Measurements from ENCODE around the gene ERBB4.

ERBB4 gene

DNA sequence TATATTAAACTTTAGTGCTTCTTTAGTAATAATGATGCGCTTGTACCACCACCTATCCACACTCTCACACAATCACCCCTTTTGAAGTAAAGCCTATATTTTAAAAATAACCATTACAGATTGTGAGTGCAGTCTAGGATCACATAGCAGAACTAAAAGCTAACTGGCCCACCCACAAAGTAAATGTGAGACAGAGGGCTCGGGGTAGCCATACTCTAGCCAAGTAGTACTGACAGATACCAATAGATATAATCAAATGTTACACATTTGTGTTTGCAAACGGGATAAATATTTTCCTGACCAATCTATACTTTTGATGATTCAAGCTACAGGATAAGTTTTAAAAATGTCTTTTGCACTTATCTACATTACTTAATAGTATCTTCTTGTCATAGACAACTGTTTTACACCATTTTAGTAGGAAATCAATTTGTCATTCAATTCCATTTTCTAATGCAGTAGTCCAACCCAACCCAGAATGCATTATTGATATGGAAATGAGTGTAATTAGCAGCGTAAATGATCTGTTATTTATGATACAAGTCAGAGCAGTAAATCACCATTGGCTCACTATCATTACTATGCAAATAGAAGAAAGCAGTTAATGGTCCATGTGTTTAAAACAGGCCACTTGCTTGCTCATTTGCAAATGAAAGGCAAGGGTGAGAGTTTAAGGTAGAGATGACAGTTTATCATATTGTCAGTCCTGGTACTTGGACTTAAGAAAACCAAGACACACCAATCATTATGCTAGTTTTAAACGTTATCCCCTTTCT, 111.8 kb downstream of the ERBB4 start:
- DNase-seq: no peak

DNA sequence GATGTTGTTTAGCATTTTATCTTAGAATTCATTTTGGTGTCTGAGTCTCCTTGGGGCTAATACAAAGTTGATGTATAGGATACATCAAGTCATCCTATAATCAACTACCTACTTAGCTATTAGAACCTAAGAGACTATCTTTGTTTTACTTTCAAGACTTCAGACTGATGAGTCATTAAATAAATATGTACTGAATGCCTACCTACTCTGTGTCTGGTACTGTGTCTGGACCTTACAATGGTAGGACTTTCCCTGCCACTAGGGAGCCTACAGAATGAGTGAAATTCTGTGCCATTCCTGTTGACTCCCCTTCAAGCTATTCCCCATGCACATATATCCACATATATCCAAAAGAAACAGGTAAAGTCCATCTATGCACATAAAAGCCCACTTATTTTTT, 114.5 kb downstream of the ERBB4 start:
- no peak for DNase-seq

DNA sequence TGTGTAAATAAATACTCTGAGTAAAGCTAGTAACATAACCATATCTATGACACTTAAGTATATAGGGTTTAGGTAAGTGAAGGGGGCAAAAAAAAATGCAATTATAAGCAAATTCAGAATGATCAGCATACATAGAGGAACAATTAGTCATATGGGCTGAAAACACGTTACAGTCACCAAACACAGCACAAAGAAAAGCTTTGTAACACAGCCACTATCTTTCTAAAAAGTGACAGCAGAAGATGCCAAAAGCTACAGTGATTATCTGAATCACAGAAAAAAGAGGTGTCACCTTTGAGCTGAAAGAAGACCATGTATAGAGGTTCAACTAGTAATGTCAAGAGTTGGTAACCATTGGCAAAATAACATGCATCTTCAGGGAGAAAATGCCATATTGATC, 115.5 kb downstream of the ERBB4 start:
- DNase-seq: no peak

DNA sequence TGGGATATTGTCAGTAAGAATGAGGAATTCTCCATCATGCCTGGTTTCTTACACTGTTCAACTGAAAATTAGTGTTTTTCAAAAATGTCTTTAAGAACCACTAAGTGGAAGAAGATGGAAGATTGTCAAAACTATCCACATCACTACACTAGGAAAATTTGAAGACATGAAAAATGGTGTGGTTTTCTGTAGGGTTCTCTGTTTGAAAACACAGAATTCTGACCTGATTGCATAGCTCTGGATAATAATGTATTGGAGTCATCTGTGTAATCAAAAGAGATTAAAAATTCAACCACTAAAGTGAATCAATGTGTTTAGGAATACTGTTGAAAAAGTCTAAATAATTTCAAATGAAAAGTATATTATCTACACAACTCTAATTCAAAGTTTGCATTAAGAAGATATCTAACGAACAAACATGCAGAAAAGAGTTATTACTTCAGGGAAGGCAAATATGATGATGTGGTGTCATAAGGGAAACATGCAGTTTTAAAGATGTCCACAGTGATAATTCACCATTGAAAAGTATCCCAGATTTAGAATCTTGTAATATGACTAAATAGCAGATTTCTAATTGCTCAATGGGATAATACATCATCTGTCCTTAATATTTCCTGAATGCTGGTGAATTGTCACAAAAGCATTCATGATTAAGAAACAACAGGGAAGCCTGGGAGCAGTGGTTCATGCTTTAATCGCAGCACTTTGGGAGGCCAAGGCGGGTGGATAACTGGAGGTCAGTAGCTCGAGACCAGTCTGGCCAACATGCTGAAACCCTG, 116.9 kb downstream of the ERBB4 start:
- no peak for DNase-seq

DNA sequence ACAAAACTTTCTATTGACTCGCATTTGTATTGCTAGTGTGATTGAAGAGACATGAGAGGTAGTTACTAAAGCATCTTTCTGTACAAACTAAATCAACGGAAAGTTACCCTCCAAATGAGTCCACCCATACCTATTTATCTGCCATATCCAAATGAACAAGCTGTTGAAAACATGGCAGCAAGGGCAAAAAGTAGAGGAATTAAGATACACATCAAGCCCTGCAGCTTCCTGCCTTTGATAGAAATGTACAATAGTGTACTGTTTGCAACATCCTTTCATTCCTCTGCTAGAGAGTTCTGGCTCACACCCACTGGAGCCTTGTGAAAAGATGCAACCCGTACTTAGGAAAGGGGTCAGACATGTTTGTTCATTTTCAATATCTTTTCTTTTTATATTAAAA, 122.5 kb downstream of the ERBB4 start:
- no peak for DNase-seq

DNA sequence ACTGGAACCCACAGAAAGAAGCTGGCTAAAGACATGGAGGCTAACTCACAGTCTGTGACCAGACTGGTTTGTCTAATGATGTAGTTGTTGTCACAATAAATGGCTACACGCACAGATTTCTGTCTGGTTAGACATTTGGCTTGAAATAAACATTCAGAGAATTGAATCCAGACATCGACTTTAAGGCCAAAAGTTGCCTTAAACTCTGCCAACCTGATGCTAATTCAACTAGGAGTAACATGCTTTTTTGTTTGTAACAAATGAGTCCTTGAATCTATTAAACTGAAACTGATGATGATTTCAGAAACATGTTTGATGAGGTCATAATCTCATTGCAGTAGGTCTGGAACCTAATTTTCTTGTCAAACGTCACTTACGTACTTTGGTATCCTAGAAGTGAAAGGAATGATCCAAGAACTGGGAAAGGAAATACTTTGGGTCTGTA, 123.8 kb downstream of the ERBB4 start:
- DNase-seq: no peak

DNA sequence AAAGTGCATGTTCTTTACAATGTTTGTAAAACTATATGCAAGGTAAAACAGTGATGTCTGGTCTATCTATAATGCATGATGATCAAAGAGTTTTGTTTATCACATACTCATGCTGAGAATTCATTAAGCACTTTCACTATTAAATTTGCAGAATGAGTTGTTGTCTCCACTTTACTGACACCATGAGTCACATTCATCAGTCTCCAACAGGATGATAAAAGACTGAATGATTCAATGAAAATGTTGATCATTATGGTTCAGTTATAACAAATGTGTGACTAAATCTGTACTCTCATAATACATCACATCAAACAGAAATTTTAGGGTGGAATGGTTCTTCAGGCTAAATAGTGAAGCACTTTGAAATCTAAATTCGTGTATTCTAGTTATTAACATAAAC, 129.0 kb downstream of the ERBB4 start:
- no peak for DNase-seq

DNA sequence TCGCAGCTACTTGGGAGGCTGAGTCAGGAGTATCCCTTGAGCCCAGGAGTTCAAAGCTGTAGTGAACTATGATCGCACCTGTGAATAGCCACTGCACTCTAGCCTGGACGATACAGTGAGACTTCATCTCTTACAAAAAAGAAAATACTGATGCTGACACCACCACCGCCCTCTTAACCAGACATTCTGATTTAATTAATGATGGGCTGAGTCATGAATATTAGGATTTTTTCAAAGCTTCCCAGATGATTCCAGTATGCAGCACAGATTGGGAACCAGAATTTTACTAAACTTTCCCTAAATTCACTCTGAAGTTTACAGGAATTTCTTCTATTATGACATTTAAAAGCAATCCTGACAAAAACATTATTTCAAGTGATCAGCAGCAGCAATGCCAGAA, 130.1 kb downstream of the ERBB4 start:
- no peak for DNase-seq

DNA sequence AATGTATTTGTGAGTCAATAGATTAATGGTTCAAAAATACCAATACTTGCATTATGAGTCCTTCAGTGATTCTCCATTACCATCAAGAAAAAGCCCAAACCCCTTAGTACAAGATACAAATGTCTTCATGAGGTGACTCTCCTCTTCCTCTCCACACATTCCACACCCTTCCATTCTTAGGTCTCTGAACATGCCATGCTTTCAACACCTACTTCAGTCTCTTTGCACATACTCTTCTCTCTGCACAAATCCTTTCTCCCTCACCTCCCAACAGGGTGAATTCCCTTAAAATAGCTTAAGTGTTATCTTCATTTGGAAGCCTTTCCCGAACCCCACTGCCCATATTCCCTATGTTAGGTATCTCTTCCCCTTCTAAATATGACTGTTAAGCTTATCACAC, 131.9 kb downstream of the ERBB4 start:
- DNase-seq: no peak

DNA sequence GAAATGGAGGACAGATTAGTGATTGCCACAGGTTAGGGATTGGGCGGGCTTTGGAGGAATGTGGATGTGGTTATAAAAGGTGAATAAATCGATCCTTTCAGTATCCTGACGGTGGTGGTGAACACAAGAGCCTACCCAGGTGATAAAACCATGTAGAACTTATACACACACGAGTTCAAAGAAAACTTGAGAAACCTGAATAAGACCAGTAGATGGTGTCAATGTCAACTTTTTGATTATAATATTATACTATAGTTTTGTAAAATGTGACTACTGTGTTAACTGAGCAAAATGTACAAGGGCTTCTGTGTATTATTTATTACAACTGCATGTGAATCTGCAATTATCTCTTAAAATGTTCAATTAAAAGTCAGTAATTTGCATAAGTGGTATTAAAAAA, 136.3 kb downstream of the ERBB4 start:
- no peak for DNase-seq

DNA sequence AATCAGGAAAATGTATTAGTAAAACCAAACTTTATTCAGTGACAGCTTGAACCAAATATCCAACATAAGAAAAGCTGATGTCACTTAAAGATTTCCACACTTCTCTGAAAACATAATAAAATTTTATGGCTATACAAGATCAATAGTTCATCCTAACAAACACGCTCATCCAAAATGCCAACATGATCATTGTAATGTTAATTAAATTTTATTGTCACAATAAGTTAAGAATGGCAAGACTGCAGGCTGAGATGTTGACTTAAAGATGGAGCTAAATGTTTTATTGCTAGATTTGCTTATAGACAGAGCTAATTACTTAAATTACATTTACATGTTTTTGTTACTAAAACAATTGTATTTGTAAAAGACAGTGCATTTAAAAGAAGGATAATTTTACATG, 140.3 kb downstream of the ERBB4 start:
- no peak for DNase-seq

DNA sequence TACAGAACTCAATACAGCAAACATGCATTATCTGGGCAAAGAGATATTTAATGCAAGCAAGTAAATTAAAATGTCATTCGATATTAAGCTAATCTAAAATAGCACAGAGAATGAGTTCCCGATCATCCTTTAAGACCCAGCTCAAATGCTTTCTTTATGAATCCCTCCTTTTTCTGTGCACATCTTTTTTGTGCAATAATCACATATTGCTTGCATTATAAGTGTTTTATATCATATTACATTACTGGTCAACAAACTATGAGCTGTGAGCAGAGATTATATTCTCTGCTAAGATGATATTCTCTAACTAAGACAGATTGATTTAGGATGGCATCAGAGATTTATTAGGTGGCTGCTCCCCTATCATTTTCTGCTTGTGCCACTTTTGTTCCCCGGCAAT, 146.1 kb downstream of the ERBB4 start:
- DNase-seq: no peak

DNA sequence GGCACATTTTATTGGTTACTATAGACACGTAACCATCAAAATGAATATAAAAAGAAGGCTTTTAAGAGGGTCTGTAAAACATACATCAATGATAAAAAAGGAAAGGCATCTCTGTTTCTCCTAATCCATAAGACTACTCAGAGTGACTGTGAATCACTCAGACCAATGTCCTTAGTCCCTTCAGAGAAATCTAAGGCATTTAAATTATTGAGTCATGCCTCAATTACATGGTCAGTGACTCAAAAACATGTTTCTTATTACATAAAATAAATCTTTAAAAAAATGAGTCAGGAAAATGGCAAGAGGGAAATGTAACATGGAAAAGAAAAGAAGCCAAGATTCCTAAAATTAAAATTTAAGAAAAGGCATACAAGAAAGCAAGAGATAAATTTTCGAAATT, 146.6 kb downstream of the ERBB4 start:
- no peak for DNase-seq

DNA sequence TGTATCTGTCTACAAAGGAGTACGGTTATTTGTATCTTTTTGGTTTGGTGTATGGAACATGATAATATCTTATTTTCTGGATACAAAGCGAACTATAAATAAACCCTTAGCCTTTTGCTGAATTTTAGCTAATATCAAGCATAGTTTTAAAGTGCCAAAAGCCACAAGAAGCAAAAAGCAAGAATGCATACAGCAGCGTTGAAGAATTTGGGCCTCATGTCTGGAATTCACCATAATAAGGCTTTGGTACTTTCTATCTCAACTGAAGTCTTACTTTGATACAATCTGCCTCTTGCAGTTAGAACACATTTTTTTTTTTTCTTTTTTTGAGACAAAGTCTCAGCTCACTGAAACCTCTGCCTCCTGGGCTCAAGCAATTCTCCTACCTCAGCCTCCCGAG, 151.5 kb downstream of the ERBB4 start:
- DNase-seq: no peak

DNA sequence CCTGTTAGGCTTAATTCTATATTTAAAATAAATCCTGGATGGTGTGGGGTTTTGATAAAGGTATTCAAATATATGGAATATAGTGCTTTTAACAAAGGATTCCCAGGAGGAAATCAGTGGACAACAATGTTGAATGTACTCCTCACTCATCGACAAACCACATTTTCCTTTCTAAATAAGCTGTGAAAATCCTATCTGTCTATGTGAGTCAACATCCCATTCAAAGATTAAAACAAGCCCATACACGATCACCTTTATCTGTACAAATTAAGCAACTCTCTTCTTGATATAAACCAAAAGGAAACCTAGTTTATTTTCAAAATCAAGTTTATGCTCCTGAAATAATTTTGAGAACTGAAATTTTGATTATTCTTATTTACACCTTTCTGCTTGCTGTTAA, 153.4 kb downstream of the ERBB4 start:
- no peak for DNase-seq

DNA sequence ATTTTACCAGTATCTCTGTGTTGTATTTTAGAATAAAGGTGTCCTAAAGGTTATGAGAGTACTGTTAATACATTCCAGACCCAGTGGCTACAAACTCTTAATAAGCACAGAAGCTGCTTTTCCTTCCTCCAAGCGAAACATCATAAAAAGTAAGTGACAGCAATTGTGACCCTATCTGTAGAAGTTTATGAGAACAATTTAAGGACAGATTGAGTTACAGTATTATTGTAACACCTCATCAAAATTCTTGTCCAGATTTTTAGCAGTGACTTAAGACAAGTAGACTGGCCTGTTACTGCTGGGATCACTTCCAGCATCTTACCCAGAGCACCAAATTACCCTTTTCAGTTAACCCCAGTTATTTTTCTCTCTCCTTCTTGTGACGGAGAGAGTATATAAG, 154.6 kb downstream of the ERBB4 start:
- no peak for DNase-seq

DNA sequence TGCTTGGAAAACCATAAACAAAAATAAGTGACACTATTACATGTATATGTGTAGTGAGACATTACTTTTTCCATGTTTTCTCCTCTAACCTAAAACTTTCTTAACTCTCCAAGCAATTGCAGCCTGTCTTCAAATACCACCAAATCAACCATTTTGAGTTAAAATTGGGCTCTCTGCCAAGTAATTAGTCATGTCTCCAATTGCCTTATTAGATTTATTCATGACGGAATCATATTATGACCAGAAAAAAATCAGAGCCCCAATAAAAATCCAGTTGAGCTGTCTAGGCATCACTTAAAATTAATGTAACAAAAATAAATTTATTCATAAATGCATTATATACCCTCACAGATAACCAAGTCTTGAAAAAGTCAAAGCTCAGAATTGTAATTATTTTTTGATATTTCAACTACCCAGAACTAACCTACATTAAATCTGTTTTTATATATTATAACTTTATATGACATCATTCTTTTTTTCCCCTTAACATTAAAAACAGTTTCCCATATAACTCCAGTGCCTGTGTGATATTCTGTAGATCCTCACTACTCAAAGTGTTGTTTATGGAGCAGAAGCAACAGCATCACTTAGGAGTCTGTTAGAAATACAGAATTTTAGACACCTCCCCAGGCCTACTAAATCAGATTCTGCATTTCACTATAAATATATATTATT, 157.0 kb downstream of the ERBB4 start:
- no peak for DNase-seq

DNA sequence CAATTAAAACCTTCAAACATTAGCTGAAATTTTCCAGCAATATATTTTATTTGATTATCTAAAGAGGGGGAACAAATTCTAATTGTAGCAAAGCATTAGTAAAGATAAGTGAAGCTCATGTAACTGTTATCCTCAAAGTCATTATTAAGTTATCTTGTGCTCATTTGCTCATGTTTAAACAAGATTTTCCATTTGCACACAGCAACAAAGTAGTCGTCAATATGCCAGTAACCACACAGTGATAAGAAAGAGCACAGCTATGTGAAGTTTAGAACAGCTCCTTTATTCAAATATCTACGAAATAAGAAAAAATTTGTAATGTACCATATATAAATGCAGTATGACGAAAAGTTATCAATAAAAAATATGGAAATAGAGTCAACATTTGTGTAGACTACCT, 159.5 kb downstream of the ERBB4 start:
- no peak for DNase-seq

DNA sequence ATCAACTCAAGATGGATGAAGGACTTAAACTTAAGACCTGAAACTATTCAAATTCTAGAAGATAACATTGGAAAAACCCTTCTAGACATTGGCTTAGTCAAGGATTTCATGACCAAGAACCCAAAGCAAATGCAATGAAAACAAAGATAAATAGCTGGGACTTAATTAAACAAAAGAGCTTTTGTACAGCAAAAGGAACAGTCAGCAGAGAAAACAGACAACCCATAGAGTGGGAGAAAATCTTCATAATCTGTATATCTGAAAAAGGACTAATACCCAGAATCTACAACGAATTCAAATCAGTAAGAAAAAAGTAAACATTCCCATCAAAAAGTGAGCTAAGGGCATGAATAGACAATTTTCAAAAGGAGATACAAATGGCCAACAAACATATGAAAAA, 171.2 kb downstream of the ERBB4 start:
- DNase-seq: no peak

DNA sequence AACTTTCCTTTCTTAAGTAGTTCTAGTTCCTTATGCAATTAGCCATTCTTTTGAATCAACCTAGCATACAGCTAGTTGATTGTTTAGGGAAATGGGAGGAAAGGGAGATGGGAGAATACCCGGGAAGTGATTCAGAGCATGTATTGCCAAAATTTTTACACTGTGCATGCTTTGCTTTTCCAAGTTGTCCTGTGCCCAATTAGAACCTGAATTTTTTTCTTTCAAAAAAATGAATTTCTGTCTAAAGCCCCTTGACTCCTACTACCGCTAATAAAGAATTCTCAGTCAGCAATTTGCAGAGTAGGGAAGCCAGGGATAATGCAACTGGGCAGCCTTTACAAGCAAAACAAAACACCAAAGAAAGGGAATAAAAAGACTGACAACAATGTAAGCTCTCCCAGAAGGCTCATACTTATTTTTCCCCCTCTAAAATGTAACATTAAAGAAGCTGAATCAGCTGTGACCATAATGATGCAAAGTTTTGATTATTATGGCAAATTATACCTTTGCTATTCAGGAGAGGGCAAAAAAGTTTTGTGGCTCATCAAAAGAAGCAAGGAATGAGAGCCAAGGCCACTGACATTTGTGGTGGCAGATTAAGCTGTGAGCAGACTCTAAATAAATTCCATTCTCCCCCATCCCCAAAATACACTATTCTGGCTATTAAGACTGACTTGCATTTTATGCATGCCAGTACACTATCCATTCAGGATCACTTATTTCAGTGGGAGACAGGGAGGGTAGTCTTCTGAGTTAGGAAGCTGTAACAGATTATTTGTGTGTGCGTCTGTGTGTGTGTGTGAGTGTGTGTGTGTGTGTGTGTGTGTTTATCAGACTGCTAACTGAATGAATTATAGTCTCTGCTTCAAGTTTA, 174.3 kb downstream of the ERBB4 start:
- no peak for DNase-seq

DNA sequence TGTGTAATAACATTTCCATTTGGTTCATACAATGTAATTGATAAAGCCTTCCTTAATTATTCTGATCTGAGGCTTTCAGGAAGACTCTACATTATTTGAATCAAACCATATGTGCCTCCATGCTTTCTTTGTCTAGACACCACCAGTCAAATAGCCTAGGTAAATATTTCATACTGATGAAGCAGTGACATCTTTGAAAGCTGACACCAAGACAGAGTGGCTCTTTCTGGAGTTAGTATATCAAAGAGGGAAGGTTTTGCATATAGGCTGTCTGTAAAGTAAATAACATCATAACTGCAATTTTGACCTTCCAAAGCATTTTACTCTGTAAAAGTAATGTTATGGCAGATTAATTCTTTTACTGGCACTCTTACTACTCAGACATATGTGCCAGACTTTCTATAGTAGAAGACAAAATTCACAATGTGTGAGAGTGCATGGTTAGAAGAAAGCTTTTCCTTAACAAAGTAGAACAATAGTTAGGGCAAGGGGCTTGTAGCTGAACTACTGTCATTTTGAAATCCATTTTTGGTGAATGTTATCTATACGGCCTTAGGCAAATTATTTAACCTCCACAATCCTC, 177.3 kb downstream of the ERBB4 start:
- DNase-seq: no peak

DNA sequence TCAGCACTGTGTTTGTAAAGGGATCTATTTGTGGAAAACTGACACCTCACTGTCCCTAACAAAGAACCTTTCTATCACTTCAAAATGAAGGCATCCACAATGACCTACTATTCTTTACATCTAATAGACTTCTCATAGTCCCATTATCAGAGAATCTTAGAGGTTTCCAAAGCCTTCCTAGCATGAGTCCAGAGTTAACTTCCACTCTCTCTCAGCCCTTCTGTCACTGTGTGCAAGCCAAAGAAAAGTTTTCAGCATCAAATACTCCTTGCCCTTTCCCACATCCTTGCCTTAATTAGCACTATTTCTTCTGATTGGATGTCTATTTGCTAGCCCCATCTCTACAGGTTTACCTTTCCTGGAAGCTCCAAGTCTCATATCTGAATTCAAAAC, 178.5 kb downstream of the ERBB4 start:
- DNase-seq: no peak

Measured in GF-D8 (cell line).